GM10847 (cell line): Measurements from ENCODE around the gene ANKRD53.

ENCODE experiments used
- POLR2A ChIP-seq: IDR thresholded peaks from 2 replicates; pipeline ENCODE4 v1.6.1; 2011; ENCODE audit not compliant: insufficient read length; ENCODE audit errors: extremely low read depth

ANKRD53 gene

GRCh38 chr2:70991742-70992141, 13.3 kb downstream of the ANKRD53 start:
- TF ChIP-seq POLR2A, result no peak

- TF ChIP-seq POLR2A, result no peak
Measured at GRCh38 chr2:70992945-70993853, 14.8 kb downstream of the ANKRD53 start.

DNA sequence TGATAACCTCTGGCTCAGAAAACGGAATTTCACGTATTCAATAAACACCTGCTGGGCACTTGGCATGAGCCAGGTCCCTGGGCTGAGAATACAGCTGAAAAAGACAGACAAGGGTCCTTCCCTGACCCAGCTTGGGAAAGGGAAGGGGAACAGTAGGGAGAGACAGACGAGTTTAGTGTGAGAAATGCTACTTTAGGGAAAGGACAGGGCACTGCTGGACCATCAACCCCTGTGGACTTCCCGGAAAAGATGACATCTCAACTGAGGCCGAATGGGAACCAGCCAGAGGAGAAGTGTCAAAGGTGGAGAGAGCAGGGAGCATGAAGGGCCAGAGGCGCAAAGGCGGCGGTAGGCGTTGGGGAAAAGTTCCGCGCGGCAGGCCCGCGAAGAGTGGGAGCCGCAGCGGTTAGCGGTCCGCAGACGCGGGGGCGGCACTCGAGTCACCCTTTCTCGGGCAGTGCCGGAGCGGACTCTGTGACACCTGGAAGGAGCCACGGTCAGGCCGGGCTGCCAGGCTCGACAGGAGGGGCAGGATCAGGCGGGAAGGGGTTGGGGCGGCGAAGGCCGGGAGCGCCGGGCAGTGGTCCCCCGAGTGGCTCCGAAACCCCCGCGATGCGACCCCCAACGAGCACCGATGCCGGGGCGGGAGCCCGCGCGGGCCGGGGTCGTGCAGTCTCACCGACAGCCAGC, 15.7 kb downstream of the ANKRD53 start:
- no peak for TF ChIP-seq POLR2A

- no peak for TF ChIP-seq POLR2A
Measured at GRCh38 chr2:70994699-70995425, 16.4 kb downstream of the ANKRD53 start, which contains the start of gene TEX261. TEX261 (minus strand) TSS chr2:70994873; CDS start chr2:70994757, 116 bp downstream.

GRCh38 chr2:70995426-70995729, 16.9 kb downstream of the ANKRD53 start:
- TF ChIP-seq POLR2A, result no peak

DNA sequence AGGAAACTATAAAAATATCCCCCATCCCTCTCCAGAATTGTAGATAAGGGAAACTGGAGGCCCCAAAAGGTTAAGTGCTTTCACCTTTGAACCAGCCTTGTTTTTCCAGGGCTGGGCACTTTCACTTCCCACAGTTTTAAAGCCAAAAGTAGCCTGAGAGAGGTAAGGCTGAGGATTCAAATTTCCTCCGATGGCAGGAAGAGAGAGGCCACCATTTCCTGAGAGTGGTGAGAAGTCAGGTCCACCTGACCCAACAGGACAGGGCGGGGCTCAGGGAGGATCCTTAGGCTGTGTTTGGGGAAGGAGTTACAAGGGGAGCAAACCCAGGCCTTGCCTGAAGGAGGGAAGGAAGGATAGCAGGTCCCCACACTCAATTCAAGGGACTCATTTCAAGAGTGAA, 20.9 kb downstream of the ANKRD53 start:
- no peak for TF ChIP-seq POLR2A

DNA sequence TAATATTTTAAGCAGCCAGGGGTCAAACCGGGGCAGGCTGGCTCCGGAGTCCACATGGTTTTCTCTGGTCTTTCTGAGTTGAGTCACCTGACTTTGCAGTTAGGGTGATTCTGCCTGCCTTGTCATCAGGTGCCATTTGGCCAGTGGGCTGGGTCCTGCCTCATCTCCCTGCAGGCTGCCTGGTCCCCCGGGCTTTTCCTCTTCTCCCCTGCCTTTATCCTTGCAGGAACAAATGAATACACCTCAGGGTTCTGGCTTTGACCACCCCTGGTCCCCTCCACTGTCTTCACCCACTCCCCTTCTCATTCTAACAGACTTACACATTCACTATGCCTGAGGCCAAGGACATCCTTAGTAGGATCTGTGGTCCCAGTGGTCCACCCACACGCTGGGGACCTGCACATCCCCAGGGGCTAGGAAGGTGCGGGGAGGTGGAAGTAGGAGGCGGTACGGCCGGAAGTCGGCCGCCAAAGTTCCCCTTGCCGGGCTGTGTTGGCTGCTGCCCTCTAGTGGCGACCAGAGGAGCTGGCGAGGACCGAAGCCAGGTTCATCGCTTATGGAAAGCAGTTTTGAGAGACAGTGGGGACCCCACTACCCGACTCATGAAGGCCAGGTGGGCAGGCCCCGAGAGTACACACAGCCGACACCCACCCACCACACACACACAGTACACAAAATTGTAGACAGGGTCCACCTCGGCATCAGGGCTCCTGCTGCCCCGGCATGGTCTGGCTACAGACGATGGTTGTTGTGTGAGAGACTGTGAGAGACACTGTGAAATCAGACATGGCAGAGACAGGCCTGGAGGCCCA, 22.6 kb downstream of the ANKRD53 start:
- TF ChIP-seq POLR2A, result no peak

DNA sequence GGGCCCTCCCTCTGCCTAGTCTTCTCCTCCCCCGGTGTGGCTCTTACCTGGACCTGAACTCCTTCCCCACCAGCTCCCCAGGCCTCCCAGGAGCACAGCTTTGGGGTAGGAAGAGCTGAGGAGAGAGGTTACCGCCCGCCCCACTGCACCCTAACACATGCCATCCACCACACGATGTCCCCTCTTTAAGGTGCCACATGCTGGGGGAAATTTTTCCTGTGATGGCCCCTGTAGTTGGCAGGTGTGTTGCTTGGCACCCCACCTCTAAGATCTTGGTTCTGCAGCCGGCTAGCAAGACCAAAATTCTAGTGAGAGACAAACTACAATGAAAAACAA, 23.1 kb downstream of the ANKRD53 start:
- no peak for TF ChIP-seq POLR2A

DNA sequence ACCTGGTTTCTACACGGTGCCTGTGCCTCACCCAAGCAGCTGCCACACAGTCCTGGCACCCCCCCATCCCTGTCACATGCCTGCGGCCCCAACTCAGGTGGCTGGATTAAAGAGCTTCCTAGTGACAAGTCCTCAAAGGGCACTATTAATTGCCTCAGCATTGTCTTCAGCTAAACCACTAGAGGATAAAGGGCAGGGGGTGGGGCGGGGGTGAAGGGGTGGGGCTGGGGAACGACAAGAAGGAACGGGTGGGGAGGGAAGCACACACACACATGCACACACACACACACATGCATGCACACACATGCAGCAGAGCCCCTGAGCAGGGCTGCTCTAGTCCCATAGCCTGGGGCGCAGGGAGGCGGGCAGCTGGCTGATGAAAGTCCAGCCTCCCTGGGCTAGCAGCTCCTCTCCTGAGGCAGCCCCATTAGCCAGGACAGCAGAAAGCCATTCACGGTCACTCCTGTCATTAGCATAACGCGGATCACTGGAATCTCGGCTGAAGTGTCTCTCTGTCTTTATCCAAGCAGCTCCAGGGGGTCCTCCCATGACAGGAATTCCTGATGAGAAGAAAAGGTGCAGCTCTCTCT, 23.6 kb downstream of the ANKRD53 start:
- no peak for TF ChIP-seq POLR2A

GRCh38 chr2:71003396-71003795, 25.0 kb downstream of the ANKRD53 start:
- no peak for TF ChIP-seq POLR2A

DNA sequence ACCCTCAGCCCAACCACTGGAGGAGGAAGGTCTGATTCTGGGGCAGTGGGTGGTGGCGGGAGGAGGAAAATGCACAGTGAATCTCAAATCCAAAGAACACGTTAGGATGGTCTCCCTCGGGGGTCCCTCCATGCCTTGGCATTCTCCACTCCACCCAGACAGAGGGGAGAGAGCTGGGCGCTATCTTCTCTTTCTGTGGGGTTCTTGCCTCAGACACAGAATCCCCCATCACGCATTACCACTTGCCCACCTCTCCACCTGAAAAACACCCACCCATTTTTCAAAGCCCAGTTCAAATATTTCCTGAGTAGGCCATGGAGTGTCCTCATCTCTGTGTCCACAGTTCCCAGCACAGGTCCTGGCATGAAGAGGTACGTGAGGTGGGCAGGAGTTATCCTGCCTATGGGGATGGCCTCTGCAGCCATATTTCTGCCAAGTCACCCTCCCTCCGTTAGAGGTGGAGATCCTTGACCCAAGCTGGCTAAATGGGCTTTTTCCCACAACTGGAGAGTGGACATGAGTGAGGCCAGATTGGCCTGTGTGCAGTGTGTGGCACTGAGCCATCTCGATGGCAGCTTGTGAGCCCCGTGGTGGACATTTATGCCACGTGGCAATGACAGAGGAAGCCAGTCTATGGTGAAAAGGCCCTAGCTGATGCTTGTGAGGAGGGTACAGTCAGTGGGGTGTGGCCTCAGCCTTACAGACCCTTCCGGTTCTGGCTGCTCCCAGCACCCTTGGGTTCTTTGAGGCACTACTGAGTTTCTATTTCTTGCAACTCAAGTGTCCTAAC, 25.7 kb downstream of the ANKRD53 start:
- no peak for TF ChIP-seq POLR2A

GRCh38 chr2:71004857-71005256, 26.4 kb downstream of the ANKRD53 start:
- TF ChIP-seq POLR2A, result no peak

DNA sequence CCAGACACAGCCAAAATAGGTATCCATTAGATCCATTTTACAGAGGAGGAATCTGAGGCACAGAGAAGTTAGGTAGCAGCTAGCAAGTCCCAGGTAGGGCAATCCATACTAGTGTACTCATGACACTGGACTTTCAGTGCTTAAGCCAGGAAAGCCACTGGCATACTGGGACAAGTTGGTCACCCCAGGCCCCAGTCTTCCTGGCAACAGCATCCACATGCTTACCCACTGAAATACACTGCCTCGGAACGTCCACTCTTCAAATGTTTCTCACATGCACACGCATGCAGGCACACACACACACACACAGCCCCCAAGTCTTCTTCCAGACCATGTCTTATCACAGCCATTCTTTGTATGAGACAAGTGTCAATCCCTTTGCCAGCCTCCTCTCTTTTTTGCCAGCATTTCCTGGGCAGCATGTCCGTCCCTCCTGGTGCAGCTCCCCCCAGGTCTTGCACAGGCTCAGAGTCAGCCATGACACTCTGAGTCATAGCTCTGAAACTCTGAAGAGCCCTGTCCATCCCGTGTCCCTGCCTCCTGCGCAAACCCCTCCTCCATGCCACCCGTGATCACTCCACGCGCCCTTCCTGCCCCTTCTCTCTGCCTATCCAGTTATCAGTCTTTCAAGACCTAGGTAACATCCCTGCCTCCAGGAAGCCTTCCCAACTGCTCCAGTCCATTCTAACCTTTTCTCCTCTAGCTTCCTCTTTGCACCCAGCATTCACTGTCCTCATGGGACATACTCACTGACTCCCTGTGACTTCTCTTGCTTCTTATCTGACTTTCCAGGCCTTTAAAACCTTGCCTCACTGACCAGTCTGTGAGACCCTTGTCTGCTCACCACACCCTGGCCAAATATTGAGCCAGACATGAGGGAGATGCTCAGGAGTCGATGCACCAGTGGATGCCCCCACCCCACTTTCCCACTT, 27.1 kb downstream of the ANKRD53 start:
- TF ChIP-seq POLR2A, result no peak
